Measurements from ENCODE around the gene RC3H1.

The RC3H1 gene

GRCh38 chr1:173886746-173887611, 135.2 kb downstream of the RC3H1 start:
- H3K36me3 ChIP-seq (ENCODE audit: insufficient read depth, low read length), result peaks cover 31% of the 10 kb centered on the region

GRCh38 chr1:173884701-173885100, 137.5 kb downstream of the RC3H1 start:
- Histone ChIP-seq H3K4me1 (ENCODE audit: insufficient read depth, low read length) (peaks cover 11% of the 10 kb centered on the region), H3K4me3 (ENCODE audit: low read length) (no peak overlapping the region), H3K9me3 (ENCODE audit: low read length) (no peaks in the 10 kb centered on the region), H3K27me3 (ENCODE audit: insufficient read depth, low read length) (no peaks in the 10 kb centered on the region), H2AFZ (ENCODE audit: low read depth, low read length) (no peak overlapping the region), H3K36me3 (ENCODE audit: insufficient read depth, low read length) (peaks cover 35% of the 10 kb centered on the region)

More at GRCh38 chr1:173886746-173887611, 135.2 kb downstream of the RC3H1 start:
- Histone ChIP-seq H3K4me3 (ENCODE audit: low read length) (no peak overlapping the region), H2AFZ (ENCODE audit: low read depth, low read length) (no peak overlapping the region), H3K4me1 (ENCODE audit: insufficient read depth, low read length) (peaks cover 11% of the 10 kb centered on the region), H3K9me3 (ENCODE audit: low read length) (no peaks in the 10 kb centered on the region), H3K27me3 (ENCODE audit: insufficient read depth, low read length) (no peaks in the 10 kb centered on the region)
